H1 (cell line): ENCODE data around the gene WASF3.

ENCODE experiments used
- EGR1 ChIP-seq: IDR thresholded peaks from 2 replicates; pipeline ENCODE4 v1.6.1; 2011; ENCODE audit warnings: low read depth, low read length, borderline replicate concordance
- HDAC6 ChIP-seq: IDR thresholded peaks from one replicate; pipeline ENCODE4 v1.7.1; 2012; ENCODE audit warnings: low read depth, mild to moderate bottlenecking, inconsistent platforms, low read length, moderate library complexity
- JUND ChIP-seq: IDR thresholded peaks from 2 replicates; pipeline ENCODE4 v1.6.1; 2011; ENCODE audit warnings: mild to moderate bottlenecking, improper control_type of control experiment, low read length
- POLR2AphosphoS5 ChIP-seq: IDR thresholded peaks from 2 replicates; pipeline ENCODE4 v1.6.1; 2011; ENCODE audit warnings: low read depth, low read length
- RFX5 ChIP-seq: IDR thresholded peaks from 2 replicates; pipeline ENCODE4 v1.6.1; 2011; ENCODE audit warnings: low read depth, low read length, improper control_type of control experiment, borderline replicate concordance
- SRF ChIP-seq: IDR thresholded peaks from 2 replicates; pipeline ENCODE4 v1.6.1; 2011; ENCODE audit warnings: mild to moderate bottlenecking, low read depth, low read length, moderate library complexity
- YY1 ChIP-seq: IDR thresholded peaks from 2 replicates; pipeline ENCODE4 v1.6.1; 2011; ENCODE audit warnings: low read depth, mild to moderate bottlenecking, low read length
- TF ChIP-seq, protein P1 (sequence below), 3 experiments: IDR thresholded peaks; 1 replicate in 2 of 3; 2 replicates in 1 of 3; pipeline versions ENCODE4 v1.5.1 to v1.6.1; 2011; ENCODE audit warnings: low read length in 3 of 3, mild to moderate bottlenecking in 3 of 3, inconsistent platforms in 2 of 3, low read depth in 1 of 3, moderate library complexity in 1 of 3; ENCODE audit not compliant: insufficient read depth in 1 of 3; ENCODE audit errors: control extremely low read depth in 1 of 3
- TF ChIP-seq, protein P2 (sequence below): IDR thresholded peaks from 2 replicates; pipeline ENCODE4 v1.6.1; 2012; ENCODE audit warnings: low read length, inconsistent platforms
- TF ChIP-seq, protein P3 (sequence below): IDR thresholded peaks from 2 replicates; pipeline ENCODE4 v1.6.1; 2011; ENCODE audit warnings: low read length, improper control_type of control experiment

DNA sequence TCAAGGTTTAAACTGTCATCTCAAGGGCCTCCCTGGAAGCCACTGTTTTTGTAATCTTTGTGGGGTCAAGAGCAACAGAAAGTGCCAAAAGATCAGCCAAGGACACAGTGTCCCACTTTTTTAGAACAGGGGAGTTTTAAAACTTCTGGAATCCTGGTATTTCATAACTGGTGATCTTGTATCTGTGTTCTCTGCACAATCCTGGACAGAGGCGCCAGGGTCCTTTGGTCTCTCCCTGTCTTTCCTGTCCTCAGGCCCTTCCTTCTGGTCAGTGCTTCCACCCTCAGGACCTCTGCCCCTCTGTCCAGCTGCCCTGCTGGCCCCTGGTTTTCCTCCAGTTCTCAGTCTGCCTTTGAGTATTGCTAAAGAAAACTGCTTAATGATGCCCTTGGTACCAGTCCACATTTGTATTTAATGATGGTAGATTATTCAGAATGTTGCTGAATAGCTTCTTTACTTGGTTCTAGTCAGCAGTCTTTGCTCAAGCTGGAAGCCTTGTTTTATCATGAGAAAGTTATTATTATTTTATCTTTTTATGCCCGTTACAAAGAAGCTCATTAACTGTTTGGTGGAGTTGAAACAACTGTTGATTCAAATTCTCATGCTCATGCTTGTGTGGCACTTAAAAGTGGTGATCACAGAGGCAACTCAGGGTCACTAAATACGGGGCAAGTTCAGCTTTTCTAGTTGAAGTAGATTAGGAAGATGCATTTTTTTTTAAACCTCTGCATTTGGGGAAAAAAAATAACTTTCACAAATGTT lies 47.5 kb downstream of the WASF3 start:
- TF ChIP-seq, protein P1, sequence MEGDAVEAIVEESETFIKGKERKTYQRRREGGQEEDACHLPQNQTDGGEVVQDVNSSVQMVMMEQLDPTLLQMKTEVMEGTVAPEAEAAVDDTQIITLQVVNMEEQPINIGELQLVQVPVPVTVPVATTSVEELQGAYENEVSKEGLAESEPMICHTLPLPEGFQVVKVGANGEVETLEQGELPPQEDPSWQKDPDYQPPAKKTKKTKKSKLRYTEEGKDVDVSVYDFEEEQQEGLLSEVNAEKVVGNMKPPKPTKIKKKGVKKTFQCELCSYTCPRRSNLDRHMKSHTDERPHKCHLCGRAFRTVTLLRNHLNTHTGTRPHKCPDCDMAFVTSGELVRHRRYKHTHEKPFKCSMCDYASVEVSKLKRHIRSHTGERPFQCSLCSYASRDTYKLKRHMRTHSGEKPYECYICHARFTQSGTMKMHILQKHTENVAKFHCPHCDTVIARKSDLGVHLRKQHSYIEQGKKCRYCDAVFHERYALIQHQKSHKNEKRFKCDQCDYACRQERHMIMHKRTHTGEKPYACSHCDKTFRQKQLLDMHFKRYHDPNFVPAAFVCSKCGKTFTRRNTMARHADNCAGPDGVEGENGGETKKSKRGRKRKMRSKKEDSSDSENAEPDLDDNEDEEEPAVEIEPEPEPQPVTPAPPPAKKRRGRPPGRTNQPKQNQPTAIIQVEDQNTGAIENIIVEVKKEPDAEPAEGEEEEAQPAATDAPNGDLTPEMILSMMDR (IDR thresholded peaks at IDR 0.05; ENCODE audit: control extremely low read depth in 1 of 3, insufficient read depth in 1 of 3, low read depth in 1 of 3, low read length in 3 of 3), result no peak
- TF ChIP-seq POLR2AphosphoS5, result no peak
- TF ChIP-seq RFX5, result no peak
- TF ChIP-seq, protein P2, sequence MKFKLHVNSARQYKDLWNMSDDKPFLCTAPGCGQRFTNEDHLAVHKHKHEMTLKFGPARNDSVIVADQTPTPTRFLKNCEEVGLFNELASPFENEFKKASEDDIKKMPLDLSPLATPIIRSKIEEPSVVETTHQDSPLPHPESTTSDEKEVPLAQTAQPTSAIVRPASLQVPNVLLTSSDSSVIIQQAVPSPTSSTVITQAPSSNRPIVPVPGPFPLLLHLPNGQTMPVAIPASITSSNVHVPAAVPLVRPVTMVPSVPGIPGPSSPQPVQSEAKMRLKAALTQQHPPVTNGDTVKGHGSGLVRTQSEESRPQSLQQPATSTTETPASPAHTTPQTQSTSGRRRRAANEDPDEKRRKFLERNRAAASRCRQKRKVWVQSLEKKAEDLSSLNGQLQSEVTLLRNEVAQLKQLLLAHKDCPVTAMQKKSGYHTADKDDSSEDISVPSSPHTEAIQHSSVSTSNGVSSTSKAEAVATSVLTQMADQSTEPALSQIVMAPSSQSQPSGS, result no peak
- no peak for TF ChIP-seq YY1
- TF ChIP-seq JUND, result no peak
- TF ChIP-seq EGR1, result no peak
- TF ChIP-seq SRF, result no peak
- no peak for TF ChIP-seq HDAC6
- TF ChIP-seq, protein P3, sequence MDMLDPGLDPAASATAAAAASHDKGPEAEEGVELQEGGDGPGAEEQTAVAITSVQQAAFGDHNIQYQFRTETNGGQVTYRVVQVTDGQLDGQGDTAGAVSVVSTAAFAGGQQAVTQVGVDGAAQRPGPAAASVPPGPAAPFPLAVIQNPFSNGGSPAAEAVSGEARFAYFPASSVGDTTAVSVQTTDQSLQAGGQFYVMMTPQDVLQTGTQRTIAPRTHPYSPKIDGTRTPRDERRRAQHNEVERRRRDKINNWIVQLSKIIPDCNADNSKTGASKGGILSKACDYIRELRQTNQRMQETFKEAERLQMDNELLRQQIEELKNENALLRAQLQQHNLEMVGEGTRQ, result no peak
